Effector CD4-positive, alpha-beta T cell (primary cell): Measurements from ENCODE around the gene GNPNAT1.

ENCODE experiments used
- DNase-seq: peaks from one replicate; pipeline ENCODE4 v3.0.0-alpha.2; 2020
- total RNA-seq: gene quantifications from one replicate; lab custom pipeline; 2026; lab: John Stamatoyannopoulos, UW

The GNPNAT1 gene
- 15.9 reads per million, percentile 42 among the genes with 10 or more reads in this experiment for total RNA-seq

DNA sequence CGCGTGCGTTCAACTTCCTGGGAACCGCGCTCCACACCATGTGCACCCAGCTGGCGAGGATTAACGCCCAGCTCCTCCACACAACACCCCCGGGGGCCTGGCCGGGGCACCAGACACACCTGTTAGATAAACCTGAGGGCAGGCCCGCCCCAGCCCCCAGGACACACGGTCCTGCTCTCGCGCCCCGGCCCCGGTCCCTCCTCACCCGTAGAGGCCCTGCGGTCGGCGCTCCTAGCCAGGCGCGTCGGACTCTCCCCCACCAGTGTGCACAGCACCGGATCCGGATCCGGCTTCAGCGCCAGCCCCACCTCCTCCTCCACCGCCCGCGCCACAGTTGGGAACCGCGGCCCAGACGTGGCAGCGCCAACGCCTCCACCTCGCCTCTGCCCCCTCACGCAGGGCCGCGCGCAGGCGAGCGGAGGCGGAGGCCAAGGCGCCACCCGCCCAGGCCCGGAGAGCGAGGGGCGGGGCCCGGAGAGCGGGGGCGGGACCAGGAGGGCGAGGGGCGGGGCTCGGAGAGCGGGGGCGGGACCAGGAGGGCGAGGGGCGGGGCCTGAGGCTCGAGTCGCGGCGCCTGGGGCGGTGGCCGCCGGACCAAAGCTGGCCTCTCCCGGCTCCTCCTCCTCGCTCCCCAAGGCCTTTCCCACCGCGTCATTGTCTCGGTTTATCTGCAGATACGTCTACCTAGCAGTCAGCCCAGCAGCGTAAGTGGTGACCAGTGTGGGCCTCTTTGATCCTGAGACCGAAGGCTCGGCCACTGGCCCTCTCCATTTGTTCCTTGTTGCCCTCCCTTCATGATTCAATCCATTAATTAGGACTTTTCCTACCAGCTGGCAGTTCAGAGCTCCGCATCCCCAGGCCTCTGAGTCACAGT, at the start of gene GNPNAT1:
GNPNAT1 (minus strand) TSS at position 385 of the 874 bp plus-strand sequence. CDS start 6,957 bp downstream, outside the sequence.
- peak; percentile 85 for DNase-seq

DNA sequence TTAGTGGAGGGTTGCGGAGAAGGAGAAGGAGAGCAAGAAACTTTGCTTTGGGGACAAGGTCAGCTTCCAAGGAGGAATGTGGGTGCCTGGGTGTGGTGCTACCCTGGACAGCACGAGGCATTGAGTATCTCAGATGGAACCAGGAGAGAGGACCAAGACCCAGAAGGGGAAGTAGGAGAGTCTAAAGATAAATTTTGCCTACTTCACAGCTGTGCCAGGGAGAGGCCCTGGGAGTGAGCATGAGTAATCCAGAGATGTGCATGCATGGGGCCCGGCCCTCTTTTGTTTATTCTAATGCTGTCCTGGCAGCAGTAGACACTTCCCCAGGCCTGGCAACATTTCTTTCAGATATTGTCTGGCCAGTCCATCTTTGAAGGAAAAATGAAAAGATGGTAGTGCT, 49.5 kb upstream of the GNPNAT1 start:
- DNase-seq = no peak

DNA sequence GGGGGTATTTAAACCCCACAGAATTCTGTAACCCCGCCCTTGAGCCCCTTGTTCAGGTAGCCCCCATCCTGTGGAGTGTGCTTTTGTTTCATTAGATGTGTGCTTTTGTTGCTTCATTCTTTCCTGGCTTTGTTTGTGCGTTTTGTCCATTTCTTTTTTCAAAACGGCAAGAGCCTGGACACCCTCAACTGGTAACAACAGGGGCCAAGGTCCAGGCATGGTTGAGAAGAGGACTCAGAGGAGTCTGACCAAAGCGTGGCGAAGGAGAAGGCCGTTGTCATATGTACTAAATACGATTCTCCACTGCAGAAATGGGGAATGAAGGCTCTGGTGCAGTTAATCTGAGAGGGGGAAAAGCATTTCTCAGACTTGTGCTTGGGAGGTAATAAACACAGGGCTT, 46.0 kb upstream of the GNPNAT1 start:
- no peak for DNase-seq

DNA sequence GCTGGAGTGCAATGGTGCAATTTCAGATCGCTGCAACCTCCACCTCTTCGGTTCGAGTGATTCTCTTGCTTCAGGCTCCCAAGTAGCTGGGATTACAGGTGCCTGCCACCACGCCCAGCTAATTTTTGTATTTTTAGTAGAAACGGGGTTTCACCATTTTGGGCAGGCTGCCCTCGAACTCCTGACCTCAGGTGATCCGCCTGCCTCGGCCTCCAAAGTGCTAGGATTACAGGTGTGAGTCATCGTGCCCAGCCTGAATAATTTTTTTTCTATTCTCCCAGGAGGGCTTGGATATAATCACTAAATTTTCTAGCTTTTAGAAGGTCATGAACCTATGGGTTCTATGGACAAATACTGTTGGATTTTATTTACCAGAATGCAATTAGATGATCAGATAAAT, 44.7 kb upstream of the GNPNAT1 start:
- DNase-seq = no peak

DNA sequence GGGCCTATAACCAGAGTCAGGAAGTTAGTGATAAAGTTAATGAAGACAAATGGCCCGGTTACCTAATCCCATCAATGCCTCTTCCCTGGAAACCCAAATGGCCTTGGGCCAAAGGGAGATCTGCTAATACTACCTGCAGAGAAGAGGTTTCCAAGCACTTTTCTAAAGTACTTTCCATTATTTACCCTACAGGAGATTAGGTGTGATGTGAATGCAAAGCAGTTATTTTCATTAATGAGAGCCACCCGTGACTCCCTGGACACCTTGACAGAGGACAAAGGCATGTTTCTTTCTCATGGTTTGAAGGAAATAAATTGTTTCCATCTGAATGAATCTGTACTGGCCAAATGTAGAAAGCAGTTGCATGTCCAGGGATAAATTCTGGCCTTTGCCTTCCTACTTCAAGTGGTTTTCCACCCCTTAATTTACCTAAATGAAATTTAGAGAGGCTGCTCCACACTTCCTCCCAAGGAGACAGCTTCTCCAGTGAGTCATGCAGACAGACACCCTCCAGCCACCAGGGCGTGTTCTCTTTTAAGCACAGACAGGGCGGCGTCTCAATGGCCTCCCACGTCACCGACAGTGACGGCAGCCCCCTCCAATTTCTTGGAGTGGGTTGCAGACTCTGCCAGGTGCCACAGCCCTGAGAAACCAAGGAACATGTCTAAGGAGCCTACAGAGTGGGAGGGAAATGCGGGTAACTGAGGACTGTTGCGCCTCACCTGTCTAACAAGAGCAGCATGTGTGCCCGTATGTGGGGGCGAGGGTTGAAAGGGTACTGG, 43.9 kb upstream of the GNPNAT1 start:
- DNase-seq = no peak

DNA sequence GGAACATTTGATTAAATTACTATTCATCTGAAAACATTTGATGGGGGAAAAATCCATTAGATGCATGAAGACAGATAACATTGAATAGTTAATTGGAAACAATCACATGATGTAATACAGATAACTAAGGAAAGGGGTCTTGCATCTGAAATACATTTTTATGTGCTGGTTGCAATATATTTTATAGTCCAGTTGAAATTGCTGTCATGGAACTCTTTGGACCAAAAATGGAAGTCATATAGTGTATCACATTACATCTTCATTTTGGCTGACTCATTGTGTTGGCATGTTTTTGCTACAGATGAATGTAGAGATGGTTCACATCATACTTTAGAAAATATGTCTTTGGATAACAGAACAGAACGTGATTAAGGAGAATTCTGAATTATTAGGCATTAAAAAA, 43.0 kb upstream of the GNPNAT1 start:
- DNase-seq = no peak

DNA sequence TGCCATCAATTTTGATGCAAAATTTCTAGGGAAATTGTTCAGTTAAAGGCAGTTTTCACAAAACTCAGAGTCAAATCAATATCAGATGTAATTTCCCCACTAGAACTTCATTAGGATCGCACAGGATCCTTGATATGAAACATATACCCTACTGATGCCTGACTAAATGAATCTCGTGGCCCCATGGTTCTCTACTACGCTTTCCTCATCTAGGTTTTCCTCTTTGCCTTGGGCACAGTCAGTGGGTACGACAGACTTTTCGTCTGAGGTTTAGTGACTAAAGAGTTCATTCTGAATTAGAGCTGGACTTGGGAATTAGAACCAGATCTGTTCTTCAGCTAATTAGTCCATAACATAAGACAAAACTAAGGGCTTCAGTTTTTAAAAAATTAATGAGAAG, 42.5 kb upstream of the GNPNAT1 start:
- DNase-seq = no peak

DNA sequence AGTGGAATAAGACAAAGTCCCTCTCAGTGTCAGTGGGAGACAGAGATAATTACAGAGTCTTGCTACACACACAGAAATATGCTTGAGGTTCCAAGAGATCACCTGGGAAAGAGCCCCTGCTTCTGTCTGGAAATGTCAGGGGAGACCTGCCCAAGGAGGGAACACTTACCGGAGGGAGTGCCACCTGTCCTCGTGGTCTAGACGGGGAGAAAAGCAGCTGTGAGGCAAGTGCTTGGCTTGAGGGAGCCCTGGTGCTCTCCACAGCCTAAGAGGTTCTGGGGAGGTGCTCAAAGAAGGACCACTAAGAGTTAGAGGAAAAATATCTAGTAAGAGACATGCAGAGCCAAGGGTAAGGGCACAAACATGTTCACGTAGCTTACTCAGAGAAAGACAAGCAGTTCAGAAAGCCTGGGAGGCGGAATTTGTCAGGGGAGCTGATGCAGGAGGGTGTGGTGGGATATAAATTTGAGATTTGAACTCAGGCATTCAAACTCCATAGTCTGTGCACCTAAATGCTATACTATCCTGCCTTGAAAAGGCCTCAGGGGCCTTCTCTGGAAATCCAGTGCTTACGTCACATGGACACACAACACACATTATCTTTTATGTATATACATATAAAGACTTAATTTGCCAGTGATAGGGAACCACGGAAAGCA, 38.2 kb upstream of the GNPNAT1 start:
- no peak for DNase-seq

DNA sequence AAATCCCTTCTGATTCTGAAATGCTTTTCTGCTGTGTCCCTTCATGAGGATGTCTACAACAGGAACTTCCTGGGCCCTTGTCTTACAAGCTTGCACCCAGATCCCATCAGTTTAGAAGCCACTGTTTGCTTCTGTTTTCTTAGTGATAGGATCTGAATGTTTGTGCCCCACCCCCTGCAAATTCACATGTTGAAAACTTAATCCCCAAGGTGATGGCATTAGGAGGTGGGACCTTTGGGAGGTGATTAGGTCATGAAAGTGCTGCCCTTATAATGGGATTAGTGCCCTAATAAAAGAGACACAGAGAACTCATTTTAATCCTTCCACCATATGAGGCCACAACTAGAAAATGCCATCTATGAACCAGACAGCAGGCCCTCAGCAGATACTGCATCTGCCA, 36.0 kb upstream of the GNPNAT1 start:
- DNase-seq = no peak

DNA sequence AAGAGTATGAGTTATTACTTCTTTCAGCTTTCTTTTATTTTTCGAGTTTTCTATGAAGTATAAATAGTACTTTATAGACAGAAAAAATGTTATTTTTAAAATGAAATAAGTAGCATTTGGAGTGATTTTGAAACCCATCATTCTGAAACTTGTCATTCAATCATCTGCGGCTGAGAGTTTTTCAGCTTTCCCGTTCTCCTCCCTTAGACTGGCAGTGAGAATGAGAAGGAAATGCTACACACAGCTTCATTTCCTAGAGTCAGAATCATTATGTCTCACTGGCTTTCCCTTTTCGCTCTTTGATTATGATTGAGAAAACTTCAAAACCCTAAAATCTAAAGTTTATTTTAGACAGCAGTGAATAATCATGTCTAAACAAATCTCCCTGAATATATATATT, 33.7 kb upstream of the GNPNAT1 start:
- DNase-seq = no peak

DNA sequence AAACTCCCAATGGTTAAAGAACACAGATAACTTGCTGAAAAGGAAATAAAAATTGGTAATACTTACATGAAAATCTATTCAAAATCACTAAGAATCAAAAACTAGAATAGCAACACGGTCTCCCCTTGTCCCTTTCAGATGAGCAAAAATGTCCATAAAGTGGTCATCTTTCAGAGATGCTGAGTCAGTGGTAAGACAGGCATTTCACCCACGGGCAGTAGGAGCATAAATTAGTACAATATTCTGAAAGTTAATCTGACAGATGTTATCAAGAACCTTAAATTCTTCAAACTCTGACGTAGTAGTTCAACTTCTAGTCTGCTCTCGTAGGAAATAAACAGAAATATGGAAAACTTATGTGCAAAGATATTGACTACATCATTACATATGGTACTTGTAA, 33.1 kb upstream of the GNPNAT1 start:
- DNase-seq = no peak

DNA sequence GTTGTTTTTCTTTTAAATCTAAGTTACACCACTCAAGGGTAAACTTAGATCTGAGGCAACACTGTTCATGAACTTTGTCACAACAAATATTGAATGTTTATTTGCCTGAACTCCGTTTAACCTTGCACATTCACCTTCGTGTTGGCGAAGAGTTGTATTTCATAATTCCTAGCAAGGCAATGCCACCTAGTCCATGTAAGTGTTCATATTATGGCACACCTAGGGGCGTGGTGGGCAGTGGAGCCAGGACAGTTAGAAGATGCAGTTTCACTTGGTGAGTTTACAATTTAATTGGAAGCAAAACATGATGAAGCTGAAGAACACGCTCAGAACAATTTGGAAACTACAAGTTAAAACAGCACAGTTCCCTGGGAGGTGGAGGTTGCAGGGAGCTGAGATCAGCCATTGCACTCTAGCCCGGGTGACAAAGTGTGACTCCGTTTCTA, 30.4 kb upstream of the GNPNAT1 start:
- no peak for DNase-seq

DNA sequence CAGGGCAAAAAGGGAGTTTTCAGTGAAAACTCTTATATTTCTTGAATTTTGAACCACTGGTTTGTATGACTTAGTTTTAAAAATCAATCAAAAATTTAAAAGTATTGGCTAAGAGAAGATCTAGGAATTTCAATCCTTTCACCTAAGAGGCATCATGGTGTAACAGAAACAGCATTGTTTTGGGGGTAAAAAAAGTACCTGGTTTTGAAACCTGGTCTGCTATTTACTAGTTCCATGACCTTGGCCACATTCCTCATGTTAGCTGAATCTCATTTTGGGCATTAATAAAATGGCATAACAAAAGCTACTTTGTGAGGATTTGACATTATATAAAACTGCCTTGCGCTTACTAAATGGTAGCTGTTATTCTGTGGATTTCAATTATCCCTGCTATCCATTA, 16.7 kb upstream of the GNPNAT1 start:
- DNase-seq = no peak

DNA sequence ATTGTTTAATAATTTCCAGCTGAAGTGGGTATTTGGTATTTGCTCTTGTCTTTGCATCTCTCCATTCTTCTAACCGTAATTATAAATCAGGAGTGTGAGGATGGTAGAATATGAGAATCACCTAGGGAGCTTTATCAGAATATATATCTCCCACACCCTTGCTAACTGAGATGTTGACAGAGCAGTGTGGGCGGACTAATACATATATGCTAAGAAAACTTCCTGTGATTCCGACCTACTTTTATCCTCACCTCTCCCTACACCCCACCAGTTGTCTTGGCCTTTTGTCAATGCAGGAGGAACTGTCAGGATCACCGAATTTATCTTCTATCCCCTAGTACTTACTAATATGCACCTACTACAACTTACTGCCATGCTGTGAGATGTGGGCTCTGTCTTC, 14.7 kb upstream of the GNPNAT1 start:
- no peak for DNase-seq

DNA sequence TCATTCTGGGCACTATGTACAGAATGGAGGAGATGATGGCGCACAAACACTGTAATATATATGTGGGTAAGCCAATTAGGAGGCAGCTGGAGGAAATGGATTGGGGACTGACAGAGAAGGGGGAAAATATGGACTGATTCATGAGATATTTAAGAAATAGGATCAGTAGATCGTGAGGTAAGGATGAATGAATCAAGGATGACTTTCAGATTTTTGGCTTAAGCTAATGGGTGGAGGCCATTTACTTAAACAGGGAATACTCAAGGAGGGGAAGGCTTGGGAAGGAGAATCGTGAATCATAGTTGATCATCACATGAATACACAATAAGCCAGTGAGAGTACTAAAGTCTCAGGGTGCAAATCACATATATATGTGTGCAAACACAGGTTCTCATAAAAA, 11.2 kb upstream of the GNPNAT1 start:
- no peak for DNase-seq

DNA sequence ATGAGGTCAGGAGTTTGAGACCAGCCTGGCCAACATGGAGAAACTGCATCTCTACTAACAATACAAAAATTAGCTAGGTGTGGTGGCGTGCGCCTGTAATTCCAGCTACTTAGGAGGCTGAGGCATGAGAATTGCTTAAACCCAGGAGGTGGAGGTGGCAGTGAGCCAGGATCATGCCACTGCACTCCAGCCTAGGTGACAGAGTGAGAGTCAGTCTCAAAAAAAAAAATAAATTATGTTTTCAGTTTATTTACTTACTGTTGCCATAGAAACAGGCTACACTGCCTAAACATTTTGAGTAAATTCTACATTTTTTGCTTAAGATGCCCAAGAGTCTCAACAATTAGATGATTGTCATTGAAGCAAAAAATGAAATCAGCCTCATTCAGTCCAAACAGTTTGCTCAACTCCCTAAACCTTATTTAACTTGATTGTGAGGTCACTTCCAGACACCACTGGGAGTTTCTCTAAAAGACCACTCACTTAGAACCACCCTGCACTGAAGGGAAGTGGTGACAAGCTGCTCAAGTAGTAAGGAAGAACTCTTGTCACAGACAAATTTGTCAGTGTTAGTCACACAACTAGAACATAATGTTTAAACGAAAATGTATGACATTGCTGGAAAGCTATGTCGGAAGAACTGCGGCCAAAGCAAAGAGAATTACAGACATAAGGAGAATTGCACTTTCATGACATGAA, 9.8 kb upstream of the GNPNAT1 start:
- no peak for DNase-seq

DNA sequence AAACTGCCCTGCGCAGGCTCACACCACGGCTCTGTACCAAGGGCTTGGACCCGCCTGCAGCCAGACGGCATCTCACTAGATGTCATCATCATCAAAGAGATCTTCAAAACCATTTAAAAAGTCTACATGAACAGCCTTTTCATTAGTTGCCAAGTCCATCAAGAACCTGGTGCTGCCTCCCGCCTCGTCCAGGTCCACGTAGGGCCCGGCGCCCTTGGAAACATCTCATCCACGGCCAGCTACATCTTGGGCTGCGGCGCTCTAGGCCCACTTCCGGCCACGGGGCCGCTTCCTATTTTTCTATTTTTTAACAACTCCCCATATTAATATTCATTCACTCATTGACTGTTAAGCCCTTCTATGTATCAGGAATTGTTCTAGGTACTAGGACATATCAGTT, 7.4 kb upstream of the GNPNAT1 start:
- no peak for DNase-seq

DNA sequence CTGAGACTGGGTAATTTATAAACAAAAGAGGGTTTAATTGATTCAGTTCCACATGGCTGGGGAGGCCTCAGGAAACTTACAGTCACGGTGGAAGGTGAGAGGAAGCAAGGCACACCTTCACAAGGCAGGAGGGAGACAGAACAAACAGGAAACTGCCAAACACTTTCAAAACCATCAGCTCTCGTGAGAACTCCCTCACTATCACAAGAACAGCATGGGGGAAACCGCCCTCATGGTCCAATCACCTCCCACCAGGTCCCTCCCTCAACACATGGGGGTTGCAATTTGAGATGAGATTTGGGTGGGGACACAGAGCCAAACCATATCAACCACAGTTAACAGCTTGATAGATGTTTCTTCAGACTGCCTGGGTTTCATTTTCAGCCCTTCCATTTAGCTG, 6.2 kb upstream of the GNPNAT1 start:
- no peak for DNase-seq

DNA sequence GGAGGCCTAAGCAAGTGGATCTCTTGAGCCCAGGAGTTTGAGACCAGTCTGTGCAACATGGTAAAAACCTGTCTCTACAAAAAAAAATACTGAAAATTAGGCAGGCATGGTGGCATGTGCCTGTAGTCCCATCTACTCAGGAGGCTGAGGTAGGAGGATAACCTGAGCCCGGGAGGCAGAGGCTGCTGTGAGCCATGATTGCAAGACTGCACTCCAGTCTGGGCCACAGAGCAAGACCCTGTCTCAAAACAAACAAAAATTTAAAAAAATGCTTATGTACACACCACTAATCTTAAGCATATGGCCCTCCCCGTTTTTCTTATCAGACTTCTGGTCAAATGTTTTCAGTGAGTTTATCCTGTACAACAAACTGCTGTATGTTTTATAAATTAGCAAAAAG, 1.7 kb upstream of the GNPNAT1 start:
- no peak for DNase-seq

DNA sequence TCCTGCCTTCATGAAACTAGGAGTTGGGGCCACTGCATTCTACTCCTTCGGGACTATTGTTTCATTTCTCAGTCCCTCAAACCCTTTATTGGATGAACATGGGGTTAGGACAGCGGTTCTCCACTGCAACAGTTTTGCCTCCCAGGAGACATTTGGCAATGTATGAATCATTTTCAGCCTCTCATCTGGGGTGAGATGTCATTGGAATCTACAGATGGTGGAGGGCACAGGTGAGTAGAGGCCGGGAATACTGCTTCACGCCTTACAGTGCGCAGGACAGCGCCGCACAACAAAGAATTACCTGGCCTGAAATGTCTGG, 649 bp upstream of the GNPNAT1 start:
- no peak for DNase-seq

DNA sequence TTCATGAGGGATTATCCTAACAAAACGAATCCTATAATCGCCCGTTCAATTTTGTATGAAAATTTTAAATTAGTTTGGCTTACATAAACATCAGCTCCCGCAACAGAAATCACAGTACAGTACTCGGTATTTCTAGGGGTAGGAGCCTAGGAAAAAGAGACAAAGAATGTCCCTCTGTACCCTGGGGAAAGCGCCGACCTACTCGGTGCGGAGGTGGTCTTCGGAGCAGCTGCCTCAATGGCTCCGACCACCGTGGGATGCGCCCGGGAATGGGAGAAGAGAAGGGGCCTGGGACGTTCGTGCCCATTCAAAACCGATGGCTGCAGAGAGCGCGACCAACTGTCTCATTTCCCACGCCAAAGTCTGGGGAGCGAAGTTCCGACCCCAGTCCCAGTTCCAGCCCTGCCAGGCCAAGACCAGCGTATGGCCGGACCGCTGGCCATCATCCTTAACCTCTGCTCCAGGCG, 618 bp downstream of the GNPNAT1 start:
- DNase-seq = no peak

DNA sequence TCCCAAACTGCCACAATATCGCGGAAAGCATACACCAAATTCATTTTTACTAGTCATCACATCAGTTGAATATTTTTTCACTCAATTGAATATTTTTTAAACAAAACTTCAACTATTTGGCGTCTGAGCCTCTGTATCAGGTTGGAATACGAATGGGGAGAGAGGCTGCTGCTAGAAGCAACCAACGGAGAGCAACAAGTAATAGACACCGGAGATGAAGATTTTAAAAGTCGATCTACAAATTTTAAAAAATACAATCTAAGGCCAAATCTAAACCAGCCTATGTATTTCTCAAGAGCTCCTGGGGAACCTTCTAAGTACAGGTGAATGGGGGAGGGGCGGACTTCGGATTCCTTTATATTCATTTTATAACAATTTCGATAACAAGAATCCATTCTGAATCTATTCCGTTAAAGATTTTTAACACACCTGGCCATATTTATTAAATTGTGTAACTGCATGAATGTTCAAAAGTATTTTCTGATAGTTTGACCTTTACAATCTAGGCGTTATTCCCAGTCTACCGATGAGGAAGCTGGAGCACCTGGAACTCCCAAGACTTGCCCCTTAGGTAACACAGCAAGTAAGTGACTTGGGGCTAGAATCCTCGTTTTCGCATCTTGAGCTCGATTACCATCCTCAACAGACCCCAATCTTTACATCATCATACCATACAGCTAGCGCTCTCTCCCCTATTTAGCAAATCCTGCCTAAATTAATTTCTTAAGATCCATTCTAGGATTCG, 1.2 kb downstream of the GNPNAT1 start:
- DNase-seq = no peak
